ENCODE data around the gene SH3GL1. TPM values are rescaled to one million over a fixed set of nuclear protein-coding genes. Genes with fewer than 3 reads are reported as not detected.
A peak's percentile ranks its signal among the peaks of the same experiment; 100 is the strongest.

The SH3GL1 gene
- total RNA-seq, 1 donor from 2014 or later, result 56.9 TPM

DNA sequence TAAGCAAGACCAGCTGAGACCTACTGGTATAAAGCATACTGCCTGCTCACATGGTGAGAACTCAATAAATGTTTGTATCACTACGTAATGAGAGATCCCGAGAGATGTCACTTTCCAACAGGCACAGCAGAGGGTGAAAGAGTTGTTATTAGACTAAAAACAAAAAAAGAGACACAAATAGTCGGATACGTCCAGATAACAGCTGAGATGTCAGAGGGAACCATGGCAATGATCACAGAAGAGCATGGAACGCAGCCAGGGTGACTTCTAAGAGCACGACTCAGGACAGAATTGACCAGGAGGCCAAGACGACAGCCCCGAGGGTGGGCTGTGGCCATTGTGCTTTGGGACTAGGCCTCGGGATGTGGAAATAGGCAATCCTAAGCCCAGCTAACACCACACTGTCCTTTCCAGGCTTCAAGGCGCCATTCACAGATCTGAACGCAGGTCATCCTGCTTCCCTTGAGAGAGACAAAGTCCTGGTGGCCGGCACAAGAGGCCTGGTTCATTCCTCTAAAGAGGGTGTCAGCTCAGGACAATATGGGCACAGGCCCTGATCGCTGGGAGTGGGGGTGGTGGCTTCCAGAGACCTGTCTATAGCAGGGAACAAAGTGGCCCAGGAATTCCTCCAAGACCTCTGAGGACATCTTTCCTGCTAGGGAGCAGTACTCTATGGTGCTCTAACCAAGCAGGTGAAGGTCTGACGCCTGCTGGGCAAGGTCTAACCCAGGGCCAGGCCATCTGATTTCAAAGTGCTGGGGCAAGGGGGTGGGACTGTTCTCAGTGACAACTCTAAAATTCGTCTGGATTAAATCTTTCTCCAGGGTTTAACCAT lies 3.2 kb downstream of the SH3GL1 start:
- DNase-seq (ENCODE audit: low spot score), result no peak

DNA sequence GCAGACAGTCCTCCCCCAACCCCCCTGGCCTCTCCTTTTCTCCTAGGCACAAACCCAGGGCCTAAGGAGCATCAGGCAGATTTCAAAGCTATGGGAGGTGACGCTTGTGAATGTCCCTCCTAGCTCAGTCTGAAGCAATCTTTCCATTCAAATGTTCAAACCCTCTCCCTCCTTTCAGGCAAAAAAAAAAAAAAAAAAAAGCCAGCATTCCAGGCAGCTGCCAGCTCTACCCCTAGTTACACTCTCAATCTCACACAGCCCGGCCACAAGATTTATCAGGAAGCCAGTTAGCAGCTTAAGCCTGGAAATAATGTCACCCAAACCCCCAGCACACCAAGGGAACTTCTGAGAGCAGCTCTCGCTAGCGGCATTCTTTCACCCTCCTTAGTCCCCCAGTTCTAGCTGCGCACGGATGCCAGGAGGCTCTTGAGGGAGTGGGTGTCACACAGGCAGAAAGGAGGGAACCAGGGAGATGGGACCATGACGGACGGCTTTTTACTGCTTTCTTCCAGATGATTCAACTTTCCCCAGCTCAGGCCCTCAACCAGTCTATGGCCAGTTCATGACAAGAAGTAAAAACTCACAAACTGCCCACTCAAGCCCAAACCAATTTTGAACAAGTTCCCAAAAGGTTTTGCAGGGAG lies 6.3 kb downstream of the SH3GL1 start:
- DNase-seq (ENCODE audit: low spot score), result no peak

DNA sequence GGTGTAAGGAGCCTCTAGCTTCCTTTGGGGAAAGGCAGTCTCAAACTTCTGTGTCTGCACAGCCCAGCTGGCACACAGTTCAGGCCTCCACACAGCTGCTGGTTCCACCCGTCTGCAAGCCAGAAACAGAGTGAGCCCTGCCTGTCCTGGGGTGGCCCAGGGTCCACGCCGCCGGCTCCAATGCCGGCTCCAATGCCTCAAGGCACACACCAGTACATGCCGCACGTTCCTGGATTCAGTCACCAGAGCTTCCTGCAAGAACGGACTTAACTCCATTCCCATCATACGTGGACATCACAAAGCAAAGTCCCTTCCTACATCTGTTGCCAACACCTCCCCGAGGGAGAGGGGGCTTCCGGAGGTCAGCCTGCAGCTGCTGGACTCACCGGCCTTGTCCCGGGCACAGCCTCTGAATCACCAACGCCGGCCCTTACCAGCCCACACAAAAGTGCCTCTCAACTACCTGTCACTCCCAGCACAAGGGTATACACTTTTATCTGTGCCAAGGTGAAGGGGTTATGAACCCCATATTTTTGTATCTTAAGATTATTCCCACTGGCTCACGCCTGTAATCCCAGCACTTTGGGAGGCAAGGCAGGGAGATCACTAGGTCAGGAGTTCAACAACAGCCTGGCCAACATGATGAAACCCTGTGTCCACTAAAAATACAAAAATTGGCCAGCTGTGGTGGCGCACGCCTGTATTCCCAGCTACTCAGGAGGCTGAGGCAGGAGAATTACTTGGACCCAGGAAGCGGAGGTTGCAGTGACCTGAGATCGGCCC lies 8.5 kb downstream of the SH3GL1 start:
- no peak for DNase-seq (ENCODE audit: low spot score)

DNA sequence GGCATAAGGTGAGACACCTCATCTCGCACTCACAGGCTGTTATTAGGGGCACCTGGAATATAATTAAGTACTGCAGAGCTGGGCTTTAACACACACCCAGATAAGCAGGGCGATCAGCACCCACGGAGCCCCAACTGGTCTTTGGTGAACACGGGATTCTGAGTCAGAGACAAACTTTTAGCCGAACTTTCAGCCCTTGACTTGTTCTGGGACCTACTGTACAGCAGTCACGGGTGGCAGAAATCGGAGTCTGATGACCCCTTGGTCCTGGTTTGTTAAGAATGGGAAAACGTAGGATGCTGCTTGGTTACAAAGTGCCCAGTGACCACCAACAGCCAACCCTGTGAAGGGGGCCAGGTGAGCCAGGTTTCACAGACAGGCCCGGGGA lies 9.0 kb downstream of the SH3GL1 start:
- no peak for DNase-seq (ENCODE audit: low spot score)

DNA sequence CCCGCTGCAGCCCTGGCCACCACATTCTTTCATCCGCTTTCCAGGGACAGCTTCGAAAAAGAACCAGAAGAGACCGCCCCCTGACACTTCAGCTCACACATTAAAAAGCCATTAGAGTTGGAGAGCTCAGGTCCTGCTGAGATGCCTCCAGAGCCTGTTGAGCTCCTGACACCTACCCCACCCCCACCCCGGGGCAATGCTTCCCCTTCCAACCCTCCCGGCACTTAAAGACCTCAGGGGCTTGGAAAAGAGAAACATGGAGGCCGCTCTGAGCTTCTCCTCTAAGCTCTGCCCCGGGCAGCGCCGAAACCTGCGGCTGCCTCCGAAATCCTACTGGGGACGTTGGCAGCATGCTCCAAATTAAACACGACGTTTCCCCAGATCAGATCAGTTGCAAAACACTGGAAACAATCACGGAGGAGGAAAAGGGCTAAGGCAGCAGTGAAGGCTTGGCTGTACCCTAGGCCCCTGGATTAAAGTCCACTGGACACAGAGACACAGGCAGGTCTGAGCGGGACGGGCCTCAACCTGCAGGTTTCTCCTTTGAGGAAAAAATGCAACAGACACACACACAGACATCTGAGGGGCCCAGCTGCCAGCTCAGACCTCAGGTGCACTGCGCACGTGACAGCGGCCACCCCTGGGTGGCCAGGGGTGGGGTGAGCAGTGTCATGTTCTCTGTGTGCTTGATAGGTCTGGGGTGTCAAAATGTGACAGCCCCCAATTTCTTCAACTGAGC lies 9.6 kb downstream of the SH3GL1 start:
- peak; percentile 53 for DNase-seq (ENCODE audit: low spot score)

DNA sequence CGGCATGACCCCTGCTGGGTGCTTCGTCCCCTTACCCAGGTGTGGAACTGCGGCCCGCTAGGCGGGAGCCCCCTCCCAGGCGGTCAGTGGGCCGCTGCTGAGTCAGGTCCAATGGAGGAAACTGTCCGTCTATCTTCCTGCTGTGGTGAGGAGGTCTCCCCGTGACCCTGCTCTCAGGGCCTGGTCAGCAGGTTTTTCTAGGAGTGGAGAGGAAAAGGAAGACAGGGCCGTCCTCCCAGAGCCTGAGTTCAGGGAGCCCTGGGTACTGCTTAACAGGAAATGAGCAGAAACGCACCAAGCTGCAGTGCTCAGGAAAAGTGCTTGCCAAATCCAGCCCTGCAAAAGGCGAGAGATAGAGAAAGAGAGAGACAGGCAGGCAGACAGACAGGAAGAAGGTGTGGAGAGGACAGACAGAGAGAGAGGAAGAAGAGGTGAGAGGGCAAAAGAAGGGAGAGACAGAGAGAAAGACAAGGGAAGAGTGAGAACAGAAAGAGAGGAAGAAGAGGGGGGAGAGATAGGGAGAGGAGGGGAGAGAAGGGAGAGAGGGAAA lies 10.3 kb downstream of the SH3GL1 start:
- DNase-seq (ENCODE audit: low spot score), result no peak

DNA sequence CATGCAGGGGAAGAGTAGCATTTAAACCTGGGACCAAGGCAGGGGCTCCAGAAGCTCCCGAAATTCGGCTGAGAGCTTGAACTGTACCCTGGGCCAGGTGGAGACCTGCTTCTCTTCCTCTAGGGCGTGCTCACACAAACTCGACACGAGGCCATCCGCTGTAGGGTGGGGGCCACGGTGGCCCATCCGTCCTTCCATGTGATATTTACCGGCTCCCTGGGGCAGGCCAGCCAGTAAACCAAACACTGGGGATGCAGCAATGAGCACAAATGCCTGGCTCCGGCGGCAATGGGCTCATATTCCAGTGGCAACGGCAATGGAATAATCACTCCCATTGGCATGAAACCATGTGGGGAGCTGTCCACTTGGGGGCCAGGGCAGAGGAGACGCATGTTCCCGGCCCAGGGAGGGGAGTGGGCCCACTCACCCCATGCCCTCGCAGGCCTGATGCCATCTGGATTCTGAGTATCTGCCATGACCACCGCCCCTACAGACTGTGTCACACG lies 10.8 kb downstream of the SH3GL1 start:
- DNase-seq (ENCODE audit: low spot score), result no peak

DNA sequence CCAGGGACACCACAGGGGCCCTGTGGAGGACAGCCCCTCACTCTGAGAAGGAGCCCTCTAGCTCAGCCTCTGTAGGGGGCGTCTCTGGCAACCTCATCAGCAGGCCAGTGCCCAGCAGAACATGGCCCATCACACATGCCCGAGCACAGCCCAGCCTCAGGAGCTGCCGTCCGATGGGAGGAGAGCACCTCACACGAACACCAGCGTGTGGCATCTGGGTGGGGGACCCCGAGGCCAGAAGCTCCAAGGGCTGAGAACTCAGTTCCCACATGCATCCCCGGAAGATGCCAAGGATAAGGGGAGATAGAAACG lies 11.3 kb downstream of the SH3GL1 start:
- no peak for DNase-seq (ENCODE audit: low spot score)

DNA sequence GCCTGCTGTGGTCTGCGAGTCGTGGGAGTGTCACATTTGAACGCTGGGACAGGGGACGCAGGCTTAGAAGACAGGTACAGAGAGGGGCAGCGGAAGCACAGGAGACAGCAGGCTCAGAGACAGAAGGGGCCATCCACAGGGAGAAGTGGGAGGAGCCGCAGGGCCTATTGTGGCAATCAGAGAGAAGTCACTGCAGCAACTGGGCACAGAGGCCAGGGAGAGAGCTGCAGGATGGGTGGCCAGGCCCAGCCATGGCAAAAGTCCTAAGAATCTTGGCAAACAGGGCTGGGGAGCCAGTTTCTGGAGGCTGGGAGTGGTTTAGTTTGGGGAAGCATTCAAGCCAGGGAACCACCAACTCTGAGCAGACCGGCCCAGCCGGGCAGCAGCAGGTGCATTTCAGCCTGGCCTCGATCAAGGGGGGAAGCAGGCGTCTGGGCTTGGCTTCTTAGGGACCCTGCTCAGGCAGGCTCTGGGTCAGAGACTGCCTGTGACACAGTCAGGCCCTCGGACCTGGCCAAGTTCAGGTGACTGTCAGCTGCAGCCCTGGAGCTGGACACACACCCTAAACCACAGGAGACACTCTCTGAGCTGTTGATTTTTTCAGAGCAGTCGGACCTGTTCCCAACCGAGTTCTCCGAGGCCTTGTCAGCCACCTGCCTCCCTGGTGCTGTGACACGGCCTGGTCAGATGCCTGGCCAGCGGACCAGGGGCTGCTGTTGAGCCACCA lies 11.8 kb downstream of the SH3GL1 start:
- no peak for DNase-seq (ENCODE audit: low spot score)

DNA sequence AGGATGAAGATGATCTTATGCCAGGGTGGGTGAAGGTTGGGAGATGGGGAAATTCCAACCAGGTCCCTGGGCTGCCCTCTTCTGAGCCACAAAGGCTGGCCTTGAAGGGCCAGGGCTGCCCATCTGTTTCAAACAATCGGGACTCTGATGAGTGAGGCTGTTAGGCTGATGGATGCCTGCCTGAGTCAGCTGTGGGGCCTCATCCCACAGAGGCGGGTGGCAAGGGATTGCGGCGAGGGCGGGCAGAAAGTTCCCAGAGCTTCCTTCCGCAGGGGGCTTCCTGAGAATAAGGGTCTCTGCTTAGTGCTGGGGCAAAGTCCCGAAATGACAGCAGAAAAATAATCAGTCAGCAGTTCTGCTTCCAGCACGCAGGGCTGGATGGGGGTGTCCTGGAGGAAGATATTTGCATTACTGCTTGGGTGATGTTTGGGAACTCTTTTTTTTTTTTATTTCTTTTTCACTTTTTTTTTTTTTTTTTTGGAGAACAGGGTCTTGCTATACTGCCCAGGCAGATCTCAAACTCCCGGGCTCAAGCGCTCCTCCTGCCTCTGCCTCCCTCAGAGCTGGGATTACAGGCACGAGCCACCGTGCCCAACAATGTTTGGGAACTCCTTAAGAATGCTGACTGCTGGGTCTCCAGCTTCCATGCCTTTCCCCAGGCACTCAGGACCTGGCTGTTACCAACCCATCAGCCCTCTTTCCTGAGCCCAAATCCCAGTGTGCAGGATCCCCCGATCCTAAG lies 14.1 kb downstream of the SH3GL1 start:
- DNase-seq (ENCODE audit: low spot score), result no peak

DNA sequence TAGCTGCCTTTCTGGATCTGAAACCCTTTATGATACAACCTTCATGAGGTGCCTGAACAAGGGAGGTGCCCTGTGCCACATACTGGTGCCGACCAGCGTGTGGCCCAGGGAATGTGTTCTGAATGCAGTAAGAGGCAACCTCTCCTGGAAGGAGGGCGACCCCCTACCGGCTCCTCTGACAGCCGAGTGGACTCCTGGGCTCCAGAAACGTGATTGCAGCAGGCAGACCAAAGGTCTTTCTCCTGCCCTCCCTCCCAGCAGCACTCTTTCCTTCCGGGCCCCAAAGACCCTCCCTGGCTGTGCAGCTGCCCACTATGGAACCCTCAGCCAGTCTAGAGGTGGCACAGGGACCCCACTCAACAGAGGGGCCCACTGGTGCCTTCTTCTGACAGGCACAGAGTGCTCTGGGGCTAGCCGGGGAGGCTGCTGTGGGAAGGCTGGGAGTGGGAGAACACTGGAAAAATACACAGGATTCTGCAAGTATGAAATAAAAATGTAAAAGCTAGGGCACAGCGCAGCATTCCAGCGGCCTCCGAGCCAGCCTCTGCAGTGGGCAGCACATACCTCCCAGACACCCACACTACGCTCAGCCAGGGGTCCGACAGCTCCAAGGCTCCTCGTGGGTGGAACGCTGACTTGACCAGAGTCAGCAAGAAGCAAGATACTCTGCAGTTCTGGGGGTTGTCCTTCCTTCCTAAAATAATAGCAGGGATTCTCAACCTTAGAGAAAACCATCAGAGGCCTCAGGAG lies 14.9 kb downstream of the SH3GL1 start:
- no peak for DNase-seq (ENCODE audit: low spot score)

DNA sequence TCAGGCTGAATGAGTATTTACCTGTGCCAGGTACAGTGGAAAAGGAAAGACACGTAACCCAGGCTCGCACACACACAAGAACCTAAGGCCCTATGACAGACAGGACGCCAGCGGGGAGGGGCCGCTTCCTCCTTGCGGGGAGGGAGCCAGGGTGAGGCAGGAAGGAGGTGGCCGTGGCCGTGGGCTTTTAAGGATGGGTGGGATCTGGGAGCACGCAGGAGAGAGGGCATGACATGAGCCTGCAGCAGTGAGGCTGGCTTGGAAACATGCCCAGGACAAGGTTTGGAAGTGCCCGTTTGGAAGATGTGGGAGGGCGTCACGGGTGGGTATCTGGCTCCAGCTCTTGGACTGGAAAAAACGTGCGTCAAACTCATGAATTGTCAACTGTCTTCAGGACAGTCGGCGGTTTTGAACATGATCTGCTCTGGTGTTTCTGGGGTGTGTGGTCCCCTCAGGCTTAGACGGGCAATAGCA lies 20.1 kb downstream of the SH3GL1 start:
- no peak for DNase-seq (ENCODE audit: low spot score)

DNA sequence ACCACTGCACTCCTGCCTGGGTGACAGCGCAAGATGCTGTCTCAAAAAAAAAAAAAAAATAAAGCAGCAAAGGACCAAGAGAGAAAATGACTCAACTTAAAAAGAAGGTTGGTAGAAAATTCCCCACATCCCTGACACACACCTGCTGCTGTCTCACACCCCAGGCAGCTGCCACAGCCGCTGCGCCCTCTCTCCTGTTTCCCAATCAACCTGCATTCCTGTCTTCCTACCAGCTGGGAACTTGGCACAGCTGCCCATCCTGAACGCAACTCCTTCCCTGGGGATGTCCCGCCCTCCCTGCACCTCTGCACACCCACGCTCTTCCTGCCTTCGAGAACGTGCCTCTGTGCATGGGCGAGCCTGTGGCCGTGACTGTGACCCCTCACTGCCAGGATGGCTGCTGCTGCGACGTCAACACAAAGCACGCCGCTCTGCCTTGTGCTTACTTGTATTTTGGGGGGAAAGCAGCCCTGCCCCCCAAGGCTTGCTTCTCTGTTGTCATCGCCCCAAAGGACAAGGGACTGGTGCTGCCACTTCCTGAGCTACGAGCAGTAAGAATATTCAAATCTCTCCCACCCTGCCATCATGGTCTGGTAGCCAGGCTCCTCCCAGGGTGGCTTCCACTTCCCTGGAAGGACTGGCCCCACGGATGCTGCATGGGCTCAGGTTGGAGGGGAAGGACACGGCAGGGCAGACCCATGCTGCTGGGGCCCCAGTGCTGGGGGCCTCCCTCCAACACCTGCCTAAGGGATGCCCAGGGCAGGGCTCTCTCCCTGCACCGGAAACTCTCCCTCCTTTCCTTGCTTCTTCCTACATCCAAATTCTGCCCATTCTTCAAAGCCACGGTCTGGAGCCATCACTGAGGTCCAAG lies 20.7 kb downstream of the SH3GL1 start:
- DNase-seq (ENCODE audit: low spot score), result peak; percentile 68

DNA sequence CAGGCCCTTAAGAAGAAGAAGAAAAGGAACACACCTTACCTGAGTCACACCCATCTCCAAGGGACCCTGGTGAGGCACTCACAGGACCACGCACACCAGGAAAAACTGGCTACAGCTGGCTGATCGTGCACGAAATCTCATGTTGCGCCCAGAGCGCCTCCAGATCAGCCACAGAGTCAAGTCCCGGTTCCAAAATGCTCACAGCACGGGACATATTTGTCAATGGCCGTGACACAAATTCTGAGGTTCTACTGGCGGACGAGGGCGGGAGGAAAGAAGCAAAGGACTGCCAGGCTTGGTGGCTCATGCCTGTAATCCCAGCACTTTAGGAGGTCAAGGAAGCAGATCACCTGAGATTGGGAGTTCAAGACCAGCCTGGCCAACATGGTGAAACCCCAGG lies 21.5 kb downstream of the SH3GL1 start:
- DNase-seq (ENCODE audit: low spot score), result no peak

DNA sequence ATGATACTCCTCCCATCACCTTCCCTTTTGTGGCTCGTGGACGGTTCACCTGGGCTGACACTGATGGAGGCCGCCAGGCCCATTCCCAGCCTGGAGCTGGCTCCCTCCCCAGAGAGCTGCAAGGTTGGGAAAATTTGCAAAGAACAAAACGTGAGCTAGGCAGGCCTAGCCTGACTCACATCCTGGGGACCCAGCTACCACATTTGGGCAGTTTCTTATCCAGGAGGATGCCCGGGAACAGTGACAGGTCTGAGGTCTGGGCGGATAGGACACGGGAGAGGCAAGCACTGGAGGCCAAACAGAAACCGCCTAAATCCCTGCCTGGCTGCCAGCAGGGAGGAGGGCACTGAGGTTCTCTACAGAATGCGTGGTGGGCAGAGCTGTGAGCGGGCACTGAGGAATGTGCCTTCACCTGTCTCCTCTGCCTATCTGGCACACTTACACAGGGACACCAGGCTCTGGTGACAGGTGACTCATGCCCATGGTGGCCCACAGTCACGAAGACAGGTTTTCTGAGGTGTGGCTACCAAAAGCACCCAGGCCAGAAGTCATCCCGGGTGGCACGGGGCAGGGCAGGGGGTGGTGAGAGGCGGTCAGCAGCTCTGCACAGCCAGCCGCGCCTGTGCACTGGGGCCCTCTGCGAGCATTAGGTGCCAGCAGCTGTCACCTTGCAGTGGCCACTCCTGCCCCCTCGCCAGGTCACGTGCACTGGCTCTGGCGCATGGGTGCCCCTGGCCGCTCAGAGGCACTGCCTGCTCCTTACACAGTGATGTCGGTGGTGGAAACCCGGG lies 23.2 kb downstream of the SH3GL1 start:
- DNase-seq (ENCODE audit: low spot score), result peak; percentile 45

DNA sequence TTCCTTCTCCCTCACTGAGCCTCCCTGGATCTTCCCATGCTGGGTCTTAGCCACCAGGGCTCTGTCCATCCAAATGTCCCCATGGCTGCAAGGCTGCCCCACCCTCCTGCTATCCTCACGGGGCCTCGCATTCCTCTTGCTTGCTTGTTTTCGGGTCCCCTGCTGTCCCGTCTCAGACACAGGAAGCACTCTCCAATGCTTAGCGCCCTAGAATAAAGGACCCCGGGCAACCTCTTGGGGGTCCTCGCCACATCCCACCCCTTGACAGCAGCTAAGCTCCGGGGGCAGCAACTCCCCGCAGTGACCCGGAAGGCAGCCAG lies 23.7 kb downstream of the SH3GL1 start:
- DNase-seq (ENCODE audit: low spot score), result no peak

DNA sequence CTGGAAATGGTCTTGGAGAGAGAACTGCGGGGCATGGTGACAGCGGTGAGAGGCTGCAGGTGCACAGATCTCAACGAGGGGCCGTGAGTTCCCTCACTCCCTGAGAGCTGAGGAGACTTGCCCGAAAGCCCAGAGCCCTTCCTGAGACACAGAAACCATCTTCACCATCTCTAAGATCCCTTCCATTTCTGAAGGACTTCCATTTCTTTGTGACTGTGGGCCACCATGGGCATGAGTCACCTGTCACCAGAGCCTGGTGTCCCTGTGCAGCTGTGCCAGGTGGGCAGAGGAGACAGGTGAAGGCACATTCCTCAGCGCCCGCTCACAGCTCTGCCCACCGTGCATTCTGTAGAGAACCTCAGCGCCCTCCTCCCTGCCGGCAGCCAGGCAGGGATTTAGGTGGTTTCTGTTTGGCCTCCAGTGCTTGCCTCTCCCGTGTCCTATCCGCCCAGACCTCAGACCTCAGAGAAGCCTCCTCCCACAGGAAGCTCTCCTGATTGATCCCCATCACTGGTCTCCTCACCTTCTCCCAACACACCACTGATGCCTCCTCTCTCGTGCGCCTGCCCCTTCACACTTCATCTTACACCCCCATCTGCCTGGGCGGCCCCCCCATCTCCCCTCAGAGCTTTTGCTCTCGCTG lies 24.2 kb downstream of the SH3GL1 start:
- no peak for DNase-seq (ENCODE audit: low spot score)
